GM19240 (cell line): ENCODE data around the gene DSCAML1.

ENCODE experiments used
- DNase-seq: peaks from one replicate; pipeline ENCODE4 v3.0.0; 2011; ENCODE audit warnings: low spot score; ENCODE audit not compliant: insufficient read length

DSCAML1 gene

GRCh38 chr11:117554601-117555333, 242.2 kb downstream of the DSCAML1 start:
- DNase-seq: no peak

- DNase-seq: no peak
Observed at GRCh38 chr11:117552626-117553025, 244.4 kb downstream of the DSCAML1 start.

DNA sequence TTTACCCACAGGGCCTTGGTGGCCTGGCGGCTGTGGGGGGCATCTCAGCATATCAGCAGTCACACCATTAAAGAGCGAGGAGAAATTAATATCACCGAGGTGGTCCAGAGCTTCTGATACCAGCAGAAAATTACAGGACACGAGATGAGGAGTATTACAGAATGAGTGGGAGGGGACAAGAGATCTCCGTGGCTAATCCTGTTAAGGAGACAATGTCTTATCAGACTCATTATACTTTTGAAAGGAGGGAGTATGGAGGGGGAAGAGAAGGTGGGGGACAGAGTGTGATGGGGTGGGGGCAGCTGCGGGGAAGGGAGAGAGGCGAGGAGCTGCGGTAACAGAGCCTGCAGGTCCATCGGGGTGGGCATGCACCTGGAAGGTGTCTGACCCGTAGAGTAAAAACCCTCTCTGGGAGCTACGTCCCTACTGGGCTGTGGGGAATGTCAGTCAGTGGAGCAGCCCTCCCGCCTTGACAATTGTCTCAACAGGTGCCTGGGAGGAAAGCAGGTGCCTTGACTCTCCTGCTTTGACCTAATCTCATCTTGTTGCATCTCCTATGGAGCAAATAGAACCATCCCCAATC, 245.2 kb downstream of the DSCAML1 start:
- no peak for DNase-seq

DNA sequence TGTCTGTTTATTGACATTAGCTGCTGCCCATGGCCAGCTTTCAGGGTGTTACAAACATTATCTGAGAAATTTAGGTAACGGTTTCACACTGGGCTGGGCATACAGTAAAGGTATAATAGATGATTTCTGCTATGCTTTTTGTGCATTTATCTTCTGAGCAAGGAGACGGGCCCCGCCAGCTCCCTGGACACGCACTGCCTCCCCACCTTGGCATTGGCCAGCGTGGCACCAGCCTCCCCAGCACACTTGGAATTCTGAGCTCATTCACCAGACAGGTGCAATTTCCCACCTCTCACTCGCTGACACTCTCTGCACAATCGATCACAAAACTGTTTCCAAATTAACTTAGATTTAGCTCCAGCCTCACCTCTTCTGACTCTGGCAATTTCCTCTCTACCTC, 246.6 kb downstream of the DSCAML1 start:
- no peak for DNase-seq

- no peak for DNase-seq
Observed at GRCh38 chr11:117549417-117549816, 247.6 kb downstream of the DSCAML1 start.

- DNase-seq: no peak
Observed at GRCh38 chr11:117548876-117549275, 248.1 kb downstream of the DSCAML1 start.

- no peak for DNase-seq
Observed at GRCh38 chr11:117547946-117548345, 249.1 kb downstream of the DSCAML1 start.

- no peak for DNase-seq
Observed at GRCh38 chr11:117547195-117547850, 249.7 kb downstream of the DSCAML1 start.

GRCh38 chr11:117546431-117547194, 250.4 kb downstream of the DSCAML1 start:
- no peak for DNase-seq

DNA sequence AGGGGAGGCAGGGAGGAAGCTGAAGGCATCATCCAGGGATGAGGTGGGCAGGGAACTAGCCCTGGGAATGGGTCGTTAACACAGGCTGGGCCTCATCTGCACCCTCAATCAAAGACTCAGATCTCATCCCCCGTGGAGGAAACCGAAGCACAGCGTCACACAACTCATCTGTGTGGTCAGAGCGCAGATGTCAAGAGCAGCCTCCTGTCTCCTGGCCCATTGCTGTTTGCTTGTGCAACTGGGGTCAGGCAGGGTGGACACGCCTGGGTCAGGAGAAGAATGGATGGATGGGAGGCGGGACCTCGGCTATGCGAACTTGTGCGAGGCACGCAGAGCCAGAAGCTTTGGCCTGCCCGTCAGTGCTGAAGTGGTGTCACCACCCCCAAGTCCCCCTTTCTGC, 251.3 kb downstream of the DSCAML1 start:
- no peak for DNase-seq

GRCh38 chr11:117544130-117544800, 252.8 kb downstream of the DSCAML1 start:
- DNase-seq: no peak

GRCh38 chr11:117541211-117541610, 255.8 kb downstream of the DSCAML1 start:
- no peak for DNase-seq

DNA sequence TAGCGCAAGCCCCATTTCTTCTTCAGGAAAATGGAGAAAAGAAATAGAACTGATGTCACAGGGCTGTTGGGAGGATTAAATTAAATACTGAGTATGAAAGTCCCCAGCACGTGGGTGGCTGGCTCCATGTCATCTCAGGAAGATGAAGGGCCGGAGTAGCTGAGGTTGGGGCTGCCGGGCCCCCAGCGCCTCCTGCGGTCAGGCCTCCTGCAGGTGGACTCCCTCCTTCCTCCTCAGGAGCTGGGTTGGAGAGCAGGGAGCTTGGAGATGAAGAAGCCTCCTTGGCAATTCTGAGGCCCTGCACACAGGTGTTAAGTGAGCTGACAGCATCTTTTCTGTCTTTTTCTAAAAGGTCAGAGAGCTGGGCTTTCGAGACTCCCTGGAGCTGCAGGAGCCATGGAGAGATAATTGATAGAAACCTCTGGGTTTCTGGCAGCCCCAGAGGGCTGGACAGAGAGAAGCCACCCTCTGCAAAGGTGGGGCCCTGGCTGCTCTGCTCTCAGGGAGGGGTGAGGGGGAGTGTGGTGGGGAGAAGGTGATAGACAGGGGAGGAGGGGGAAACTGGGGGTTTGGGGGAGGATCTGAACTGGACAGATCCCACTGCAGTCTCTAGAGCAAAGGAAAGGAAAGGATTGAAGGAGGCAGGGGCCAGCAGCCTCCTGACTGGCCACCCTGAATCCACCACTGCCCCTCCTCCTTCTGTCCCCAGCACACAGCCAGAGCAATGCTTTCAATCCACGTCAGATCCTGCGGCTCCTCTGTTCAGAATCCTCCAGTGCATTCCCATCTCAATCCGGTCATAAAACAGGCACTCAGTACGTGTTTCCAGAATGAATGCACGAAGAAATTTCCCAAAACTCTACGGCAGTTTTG, 258.5 kb downstream of the DSCAML1 start:
- DNase-seq: no peak

GRCh38 chr11:117535850-117536411, 261.1 kb downstream of the DSCAML1 start:
- no peak for DNase-seq

DNA sequence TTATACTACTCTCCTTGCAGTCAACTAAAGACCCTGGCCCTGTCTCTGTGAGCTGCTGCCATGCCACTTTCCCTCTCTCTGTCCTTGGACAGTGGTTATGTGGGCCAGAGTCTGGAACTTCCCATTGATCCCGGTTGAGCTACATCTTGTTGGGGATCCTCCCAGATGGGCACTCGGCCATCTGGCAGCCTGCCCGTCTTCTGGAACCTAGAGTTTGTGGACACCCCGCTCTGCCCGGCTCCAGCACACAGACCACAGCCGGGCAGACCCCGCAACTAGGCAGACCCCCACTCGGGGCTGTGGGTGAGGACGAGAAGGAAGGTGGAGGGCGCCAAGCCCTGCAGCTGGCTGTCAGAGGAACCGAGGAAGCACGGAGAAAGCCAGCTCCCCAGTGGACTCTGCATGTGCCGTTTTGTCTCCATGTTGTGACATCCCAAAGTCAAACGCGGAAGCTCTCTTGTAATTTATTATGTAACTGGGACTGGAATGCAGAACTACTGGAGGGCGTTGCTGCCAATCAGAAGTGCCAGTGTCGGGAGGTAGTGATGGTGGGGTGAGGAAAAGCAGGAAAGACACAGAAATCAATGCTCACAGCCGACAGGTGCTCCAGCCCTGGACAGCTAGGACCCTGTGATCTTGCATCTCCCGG, 261.7 kb downstream of the DSCAML1 start:
- DNase-seq: no peak

GRCh38 chr11:117532568-117532967, 264.4 kb downstream of the DSCAML1 start:
- no peak for DNase-seq

- DNase-seq: no peak
Observed at GRCh38 chr11:117529816-117530215, 267.2 kb downstream of the DSCAML1 start.

DNA sequence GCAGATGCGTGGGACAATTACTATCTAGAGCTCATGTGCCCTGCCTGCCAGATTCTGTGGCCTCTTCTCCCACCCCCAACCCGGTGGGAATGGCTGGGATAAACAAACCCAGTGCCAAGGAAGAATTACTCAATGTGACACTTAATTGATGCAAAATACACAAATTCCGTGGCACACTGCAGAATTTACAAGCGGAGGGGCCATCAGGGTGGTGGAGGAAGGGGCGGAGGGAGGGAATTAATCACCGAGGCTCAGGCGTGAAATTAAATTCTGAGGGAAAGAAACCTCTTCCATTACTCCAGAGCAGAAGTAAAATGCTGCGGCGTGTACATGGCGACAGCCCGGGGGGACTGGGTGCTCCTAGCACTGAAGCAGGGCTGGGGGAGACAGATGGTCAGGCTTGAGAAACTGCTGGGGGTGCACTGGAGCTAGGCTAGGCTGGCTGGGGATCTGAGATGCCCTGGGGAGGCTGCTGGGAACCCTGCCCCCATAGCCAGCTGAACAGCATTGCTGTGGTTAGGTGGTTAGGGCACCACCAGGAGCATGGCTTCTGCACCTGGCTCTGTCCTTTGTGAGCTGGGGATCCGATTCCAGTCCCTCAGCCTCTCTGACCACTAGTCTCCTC, 268.8 kb downstream of the DSCAML1 start:
- no peak for DNase-seq

DNA sequence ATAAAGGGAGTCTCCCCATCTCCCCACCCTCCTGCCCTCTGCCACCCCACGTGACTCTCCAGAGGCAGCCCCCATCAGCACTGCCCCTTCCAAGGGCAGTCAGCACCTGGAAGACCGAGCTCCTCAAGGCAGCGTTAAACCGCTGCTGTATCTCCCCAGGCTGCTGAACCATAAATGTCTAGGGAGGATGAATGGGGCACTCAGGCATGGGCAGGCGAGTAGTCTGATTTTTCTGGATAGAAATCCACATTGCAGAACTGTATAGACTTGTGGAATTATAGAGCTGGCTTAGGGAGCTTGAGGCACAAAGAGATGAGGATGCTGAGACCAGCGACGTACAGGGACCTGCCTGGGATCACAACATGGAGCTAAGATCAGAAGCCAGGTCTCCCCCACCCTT, 269.7 kb downstream of the DSCAML1 start:
- no peak for DNase-seq
